Rectal smooth muscle tissue (tissue), 1 donor: ENCODE measurements around the gene CTDSPL2.
"Not testable (repeated sequence)": the region's sequence is repeated elsewhere in the genome, so short reads cannot be mapped to it uniquely, and the experiment has no call there.

Experiments
- H3K27ac ChIP-seq: one replicate; pipeline ENCODE4 v1.7.0; 2013; ENCODE audit warnings: low read depth, low read length, inconsistent platforms
- H3K27me3 ChIP-seq: one replicate; pipeline ENCODE4 v1.7.0; 2013; ENCODE audit warnings: low read length; ENCODE audit not compliant: control insufficient read depth, insufficient read depth
- H3K36me3 ChIP-seq: one replicate; pipeline ENCODE4 v1.7.0; 2013; ENCODE audit warnings: low read length; ENCODE audit not compliant: control insufficient read depth, insufficient read depth
- H3K4me1 ChIP-seq: one replicate; pipeline ENCODE4 v1.7.0; 2013; ENCODE audit warnings: low read length; ENCODE audit not compliant: control insufficient read depth, insufficient read depth
- H3K4me3 ChIP-seq: one replicate; pipeline ENCODE4 v1.7.0; 2013; ENCODE audit warnings: low read length
- H3K9ac ChIP-seq: one replicate; pipeline ENCODE4 v1.7.0; 2013; ENCODE audit warnings: low read length

The CTDSPL2 gene

DNA sequence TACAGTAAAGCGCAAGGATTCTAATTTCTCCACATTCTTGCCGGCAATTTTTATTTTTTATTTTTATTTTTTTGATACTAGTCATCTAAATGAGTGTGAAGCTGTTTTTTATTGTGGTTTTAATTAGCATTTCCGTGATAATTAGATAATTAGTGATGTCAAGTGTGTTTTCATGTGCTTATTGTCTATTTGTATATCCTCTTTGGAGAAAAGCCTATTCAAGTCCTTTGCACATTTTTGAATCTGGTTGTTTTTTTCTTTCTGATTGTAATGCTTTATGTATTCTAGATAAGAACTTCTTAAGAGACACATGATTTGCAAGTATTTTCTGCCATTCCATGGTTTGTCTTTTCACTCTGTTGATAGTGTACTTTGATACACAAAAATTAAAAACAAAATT, 16.1 kb downstream of the CTDSPL2 start:
- H3K4me1 ChIP-seq, result no peaks in the 10 kb centered on the region
- H3K9ac ChIP-seq, result no peak overlapping the region
- H3K27ac ChIP-seq, result no peak overlapping the region
- H3K36me3 ChIP-seq, result no peaks in the 10 kb centered on the region
- H3K4me3 ChIP-seq, result no peak overlapping the region
- no peaks in the 10 kb centered on the region for H3K27me3 ChIP-seq

DNA sequence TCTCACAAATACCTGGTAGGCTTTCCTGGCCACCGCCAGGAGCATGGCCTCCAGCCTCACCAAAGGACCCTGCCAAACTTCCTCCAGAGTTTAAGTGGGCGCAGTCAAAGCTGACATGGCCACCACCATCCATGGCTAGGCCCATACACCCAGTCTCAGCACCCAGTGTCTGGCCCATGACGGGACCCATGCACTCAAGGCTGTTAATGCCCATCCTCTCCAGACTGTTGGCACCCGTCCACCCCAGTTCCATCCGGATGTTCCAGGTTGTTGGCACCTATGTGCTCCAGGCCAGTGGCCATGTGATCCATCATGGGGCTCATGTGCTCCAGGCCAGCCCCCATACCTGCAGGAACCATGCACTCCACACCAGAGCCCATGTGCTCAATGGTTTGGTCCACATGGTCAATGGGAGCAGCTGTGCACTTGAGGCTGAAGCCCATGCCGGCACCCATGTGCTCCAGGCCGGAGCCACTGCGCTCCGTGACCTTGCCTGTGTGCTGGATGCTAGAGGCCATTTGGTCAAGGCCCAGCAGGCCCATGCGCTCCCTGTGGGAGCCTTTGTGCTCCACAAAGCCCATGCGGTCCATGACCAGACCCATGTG, 20.4 kb downstream of the CTDSPL2 start:
- no peaks in the 10 kb centered on the region for H3K36me3 ChIP-seq
- H3K4me3 ChIP-seq, result no peak overlapping the region

DNA sequence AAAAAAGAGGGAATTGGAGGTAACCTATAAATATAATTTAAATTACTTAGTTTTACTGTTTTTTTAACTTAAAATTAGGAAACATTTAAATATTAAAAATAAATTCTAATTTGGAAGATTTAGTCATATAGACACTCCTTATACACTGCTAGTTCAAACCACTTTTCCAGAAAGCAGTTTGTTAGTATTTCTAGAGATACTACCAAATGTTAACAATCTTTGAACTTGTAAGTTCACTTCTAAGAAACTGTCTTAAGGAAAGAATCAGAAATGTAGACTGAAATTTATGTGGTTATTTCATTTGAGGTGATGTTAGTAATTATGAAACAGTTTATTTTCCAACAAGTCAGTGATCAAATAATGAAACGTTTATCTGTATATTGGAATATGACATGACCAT, 22.7 kb downstream of the CTDSPL2 start:
- Histone ChIP-seq H3K4me3 (no peak overlapping the region), H3K27me3 (no peaks in the 10 kb centered on the region), H3K4me1 (no peaks in the 10 kb centered on the region), H3K36me3 (no peaks in the 10 kb centered on the region), H3K9ac (no peak overlapping the region), H3K27ac (no peak overlapping the region)

More for the DNA sequence above, 20.4 kb downstream of the CTDSPL2 start:
- Histone ChIP-seq H3K27me3 (no peaks in the 10 kb centered on the region), H3K9ac (no peak overlapping the region), H3K27ac (no peak overlapping the region), H3K4me1 (no peaks in the 10 kb centered on the region)

DNA sequence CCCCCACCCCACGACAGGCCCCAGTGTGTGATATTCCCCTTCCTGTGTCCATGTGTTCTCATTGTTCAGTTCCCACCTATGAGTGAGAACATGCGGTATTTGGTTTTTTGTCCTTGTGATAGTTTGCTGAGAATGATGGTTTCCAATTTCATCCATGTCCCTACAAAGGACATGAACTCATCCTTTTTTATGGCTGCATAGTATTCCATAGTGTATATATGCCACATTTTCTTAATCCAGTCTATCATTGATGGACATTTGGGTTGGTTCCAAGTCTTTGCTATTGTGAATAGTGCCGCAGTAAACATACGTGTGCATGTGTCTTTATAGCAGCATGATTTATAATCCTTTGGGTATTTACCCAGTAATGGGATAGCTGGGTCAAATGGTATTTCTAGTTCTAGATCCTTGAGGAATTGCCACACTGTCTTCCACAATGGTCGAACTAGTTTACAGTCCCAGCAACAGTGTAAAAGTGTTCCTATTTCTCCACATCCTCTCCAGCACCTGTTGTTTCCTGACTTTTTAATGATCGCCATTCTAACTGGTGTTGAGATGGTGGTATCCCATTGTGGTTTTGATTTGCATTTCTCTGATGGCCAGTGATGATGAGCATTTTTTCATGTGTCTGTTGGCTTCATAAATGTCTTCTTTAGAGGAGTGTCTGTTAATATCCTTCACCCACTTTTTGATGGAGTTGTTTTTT, 26.3 kb downstream of the CTDSPL2 start:
- H3K36me3 ChIP-seq, H3K27me3 ChIP-seq, H3K4me3 ChIP-seq, H3K27ac ChIP-seq, H3K9ac ChIP-seq, H3K4me1 ChIP-seq: not testable (repeated sequence)

DNA sequence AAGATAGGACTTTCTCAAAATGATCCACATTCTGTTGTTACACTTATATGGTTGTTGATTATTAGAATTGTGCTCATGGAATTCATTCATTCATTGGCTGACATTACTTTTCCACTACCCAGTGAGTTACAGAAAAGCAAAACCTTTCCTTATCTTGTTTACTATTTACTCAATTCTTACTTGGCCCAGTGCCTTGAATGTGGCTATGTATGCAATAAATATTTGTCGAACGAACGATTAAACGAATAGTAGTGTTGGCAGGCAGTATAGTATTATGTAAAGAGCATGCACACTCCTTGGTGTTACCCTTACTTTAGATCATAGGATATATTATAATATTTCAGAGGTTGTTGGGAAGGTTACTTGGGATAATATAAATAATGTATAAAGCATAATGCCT, 31.0 kb downstream of the CTDSPL2 start:
- H3K4me3 ChIP-seq, result no peak overlapping the region
- no peaks in the 10 kb centered on the region for H3K4me1 ChIP-seq
- H3K27me3 ChIP-seq, result no peaks in the 10 kb centered on the region
- H3K36me3 ChIP-seq, result no peaks in the 10 kb centered on the region
- H3K9ac ChIP-seq, result no peak overlapping the region
- H3K27ac ChIP-seq, result no peak overlapping the region

DNA sequence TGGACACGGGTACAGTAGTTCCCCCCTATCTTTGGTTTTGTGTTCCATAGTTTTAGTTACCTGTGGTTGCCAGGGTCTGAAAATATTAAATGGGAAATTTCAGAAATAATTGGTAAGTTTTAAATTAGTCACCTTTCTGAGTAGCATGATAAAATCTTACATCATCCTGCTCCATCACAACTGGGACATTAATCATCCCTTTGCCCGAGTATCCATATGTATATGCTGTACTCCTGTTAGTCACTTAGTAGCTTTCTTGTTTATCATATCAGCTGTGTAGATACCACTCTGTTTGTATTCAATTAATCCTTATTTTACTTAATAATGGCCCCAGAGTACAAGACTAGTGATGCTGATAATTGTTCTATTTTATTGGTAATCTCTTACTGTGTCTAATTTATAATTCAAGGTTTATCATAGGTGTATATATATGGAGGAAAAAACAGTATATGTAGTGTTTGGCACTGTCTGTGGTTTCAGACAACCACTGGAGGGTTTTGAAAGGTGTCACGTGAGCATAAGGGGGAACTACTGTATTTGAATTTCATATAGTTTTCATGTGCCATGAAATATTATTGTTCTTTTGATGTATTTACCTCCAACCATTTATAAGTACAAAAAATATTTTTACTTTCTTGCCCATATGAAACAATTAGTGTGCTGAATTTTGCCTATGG, 41.4 kb downstream of the CTDSPL2 start:
- no peak overlapping the region for H3K4me3 ChIP-seq
- no peak overlapping the region for H3K27ac ChIP-seq
- H3K9ac ChIP-seq, result no peak overlapping the region
- peaks cover 4% of the 10 kb centered on the region for H3K36me3 ChIP-seq
- no peaks in the 10 kb centered on the region for H3K4me1 ChIP-seq
- no peaks in the 10 kb centered on the region for H3K27me3 ChIP-seq

DNA sequence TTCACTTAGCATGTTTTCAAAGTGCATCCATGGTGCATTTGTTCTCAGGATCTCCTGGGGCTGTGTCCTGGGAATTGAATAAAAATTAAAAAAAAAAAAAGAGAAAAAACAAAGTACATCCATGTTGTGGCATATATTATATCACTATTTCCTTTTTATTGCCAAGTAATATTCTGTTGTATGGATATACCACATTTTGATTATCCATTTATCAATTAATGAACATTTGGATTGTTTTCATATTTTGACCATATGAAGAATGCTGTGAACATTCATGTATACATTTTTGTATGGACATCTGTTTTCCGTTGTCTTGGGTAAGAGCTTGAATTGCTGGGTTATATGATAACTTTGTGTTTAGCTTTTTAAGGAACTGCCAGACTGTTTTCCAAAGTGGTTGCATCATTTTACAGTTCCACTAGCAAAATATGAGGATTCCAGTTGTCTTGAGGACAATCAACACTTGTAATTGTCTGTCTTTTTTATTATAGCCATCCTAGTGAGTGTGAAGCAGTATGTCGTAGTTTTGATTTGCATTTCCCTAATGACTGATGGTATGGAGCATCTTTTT, 44.5 kb downstream of the CTDSPL2 start:
- no peaks in the 10 kb centered on the region for H3K27me3 ChIP-seq
- no peak overlapping the region for H3K4me3 ChIP-seq
- H3K27ac ChIP-seq, result no peak overlapping the region
- H3K36me3 ChIP-seq, result no peaks in the 10 kb centered on the region
- no peaks in the 10 kb centered on the region for H3K4me1 ChIP-seq
- no peak overlapping the region for H3K9ac ChIP-seq

DNA sequence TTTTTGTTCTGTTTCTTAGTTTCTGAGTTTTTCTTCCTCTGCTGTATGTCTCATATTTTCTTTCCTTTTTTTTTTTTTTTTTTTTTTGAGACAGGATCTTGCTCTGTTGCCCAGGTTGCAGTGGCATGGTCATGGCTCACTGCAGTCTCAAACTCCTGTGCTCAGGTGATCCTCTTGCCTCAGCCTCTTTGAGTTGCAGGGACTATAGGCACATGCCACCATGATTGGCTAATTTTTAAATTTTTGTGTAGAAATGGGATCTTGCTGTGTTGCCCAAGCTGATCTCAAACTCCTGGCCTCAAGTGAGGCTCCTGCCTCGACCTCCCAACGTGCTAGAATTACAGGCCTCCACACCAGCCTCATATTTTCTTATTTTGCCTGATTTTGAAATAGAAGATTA, 51.9 kb downstream of the CTDSPL2 start:
- no peaks in the 10 kb centered on the region for H3K4me1 ChIP-seq
- H3K27me3 ChIP-seq, result no peaks in the 10 kb centered on the region
- H3K4me3 ChIP-seq, result no peak overlapping the region
- no peak overlapping the region for H3K9ac ChIP-seq
- no peak overlapping the region for H3K27ac ChIP-seq
- no peaks in the 10 kb centered on the region for H3K36me3 ChIP-seq

DNA sequence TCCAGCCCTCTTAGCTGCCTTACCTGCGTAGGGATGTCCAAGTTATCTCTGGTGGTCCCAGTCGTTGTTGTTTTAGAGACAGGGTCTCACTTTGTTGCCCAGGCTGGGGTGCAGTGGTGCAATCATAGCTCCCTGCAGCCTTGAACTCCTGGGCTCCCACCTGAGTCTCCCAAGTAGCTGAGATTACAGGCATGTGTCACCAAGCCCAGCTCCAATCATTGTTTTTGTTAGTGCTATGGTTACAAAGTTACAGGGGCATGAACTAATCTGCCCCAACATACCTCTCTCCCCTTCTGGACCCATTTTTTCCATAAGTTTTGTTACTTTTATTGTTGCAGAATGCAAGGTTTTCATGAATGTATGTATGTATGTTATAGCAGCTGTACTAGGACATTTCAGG, 54.7 kb downstream of the CTDSPL2 start:
- H3K4me3 ChIP-seq, result no peak overlapping the region
- H3K36me3 ChIP-seq, result peaks cover 4% of the 10 kb centered on the region
- H3K4me1 ChIP-seq, result no peaks in the 10 kb centered on the region
- H3K27me3 ChIP-seq, result no peaks in the 10 kb centered on the region
- H3K27ac ChIP-seq, result no peak overlapping the region
- no peak overlapping the region for H3K9ac ChIP-seq

DNA sequence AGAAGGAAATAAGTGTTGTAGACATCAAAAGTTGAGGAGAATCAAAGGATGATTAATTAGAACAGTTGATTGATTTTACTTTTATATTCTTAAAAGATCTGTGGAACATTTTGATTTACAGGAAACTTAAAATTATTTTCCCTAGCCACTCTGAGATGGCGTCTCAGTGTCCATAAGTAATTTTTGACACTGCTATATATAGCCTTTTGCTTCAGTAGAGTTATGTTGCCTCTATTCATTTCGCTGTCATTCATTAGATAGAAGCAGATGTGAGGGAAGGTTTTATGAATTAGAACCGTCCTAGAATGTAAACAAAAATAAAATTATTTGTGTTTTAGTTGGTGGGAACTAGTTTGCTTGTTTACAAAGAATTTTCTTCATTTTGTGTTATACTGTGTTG, 58.5 kb downstream of the CTDSPL2 start:
- Histone ChIP-seq H3K27me3 (no peaks in the 10 kb centered on the region), H3K4me3 (no peak overlapping the region), H3K36me3 (peaks cover 6% of the 10 kb centered on the region), H3K4me1 (no peaks in the 10 kb centered on the region), H3K27ac (no peak overlapping the region), H3K9ac (no peak overlapping the region)

DNA sequence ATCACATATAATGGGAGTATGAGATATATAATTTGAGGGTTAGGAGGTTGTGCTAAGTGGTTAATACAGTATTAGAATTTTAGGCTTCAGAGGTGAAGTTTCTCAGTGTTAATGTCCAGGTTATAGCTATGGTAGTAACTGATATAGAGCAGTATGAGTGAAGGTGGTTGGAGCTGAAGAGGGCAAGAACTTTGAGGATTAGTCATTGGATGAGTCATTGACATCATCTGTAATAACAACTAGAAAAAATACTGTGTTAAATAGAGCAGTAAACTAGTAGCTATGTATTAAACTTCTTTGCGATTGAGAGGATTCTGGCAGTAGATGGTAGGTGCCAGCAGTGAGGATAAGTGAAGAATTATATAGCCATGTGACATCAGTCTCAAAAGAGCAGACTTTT, 62.0 kb downstream of the CTDSPL2 start:
- H3K36me3 ChIP-seq, result peaks cover 6% of the 10 kb centered on the region
- no peak overlapping the region for H3K9ac ChIP-seq
- H3K27me3 ChIP-seq, result no peaks in the 10 kb centered on the region
- H3K4me3 ChIP-seq, result no peak overlapping the region
- no peaks in the 10 kb centered on the region for H3K4me1 ChIP-seq
- no peak overlapping the region for H3K27ac ChIP-seq

DNA sequence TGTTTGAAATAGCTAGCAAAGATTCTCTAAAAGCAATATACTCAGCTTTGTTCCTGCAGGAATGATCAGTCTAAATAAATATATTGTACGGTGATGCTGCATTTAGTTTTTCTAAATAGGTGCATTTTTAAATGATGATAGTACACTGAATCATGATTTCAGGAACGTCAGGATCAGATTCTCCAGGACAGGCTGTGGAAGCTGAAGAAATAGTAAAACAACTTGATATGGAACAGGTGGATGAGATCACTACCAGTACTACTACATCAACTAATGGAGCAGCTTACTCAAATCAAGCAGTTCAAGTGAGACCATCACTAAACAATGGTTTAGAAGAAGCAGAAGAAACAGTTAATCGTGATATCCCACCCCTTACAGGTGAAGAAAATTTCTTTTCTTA, 63.2 kb downstream of the CTDSPL2 start:
- Histone ChIP-seq H3K27me3 (no peaks in the 10 kb centered on the region), H3K27ac (no peak overlapping the region), H3K36me3 (peaks cover 4% of the 10 kb centered on the region), H3K9ac (no peak overlapping the region), H3K4me3 (no peak overlapping the region), H3K4me1 (no peaks in the 10 kb centered on the region)
